SH-SY5Y (cell line): ENCODE measurements around the gene TLCD3B.

Experiments used
- GATA2 ChIP-seq: IDR thresholded peaks from 2 replicates; pipeline ENCODE4 v1.6.1; 2011; ENCODE audit warnings: mild to moderate bottlenecking, low read depth, low read length
- GATA3 ChIP-seq: IDR thresholded peaks from 2 replicates; pipeline ENCODE4 v1.6.1; 2011; ENCODE audit warnings: low read depth, mild to moderate bottlenecking, low read length, moderate library complexity

DNA sequence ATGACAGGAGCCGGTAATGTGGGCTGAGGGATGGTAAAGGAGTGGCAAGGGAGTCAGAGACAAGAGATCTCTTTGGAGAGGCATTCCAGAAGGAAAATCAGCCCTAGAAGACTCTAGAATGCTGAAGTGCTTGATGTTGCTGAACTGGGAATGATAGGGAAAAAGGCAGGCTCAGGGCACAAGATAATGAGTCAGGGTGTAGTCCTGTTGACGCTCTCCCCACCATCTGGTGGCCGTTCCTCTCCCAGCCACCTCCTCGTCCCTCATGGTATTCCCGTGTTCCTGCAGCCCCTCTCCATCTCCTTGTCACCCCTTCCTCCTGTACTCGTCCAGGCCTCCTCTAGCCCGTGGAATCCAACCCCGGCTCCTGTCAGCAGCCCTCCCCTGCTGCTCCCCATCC is 23.4 kb upstream of the TLCD3B start:
- TF ChIP-seq GATA2 (no peak), GATA3 (no peak)
